ENCODE results near the gene PFAS.

The PFAS gene

GRCh38 chr17:8268550-8269298 lies 19.6 kb downstream of the PFAS start:
- DNase-seq (ENCODE audit: low spot score), result no peak

GRCh38 chr17:8272421-8272820 lies 23.3 kb downstream of the PFAS start:
- no peak for DNase-seq (ENCODE audit: low spot score)

DNA sequence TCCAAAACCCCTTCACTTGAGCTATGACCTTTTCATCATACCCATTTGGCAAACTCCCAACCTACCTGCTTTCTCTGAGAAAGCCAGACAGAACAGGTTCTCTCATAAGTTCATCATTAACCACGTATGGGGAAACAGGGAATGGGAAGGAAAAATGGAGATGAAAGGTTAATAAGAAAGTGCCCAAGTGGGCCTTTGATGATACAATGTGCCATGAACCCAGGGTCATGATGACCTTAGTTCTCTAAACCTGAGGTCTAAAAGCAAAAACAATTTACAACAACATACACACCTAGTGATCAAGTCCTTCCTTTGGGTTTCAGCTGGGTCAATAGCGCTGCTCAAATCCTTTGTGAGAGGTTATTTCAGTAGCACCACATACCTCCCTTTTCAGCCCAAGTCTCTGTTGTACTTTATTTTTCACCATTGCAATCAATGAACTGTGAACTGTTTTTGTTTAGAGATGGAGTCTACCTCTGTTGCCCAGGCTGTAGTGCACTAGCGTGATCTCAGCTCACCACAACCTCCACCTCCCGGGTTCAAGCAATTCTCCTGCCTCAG lies 24.9 kb downstream of the PFAS start:
- DNase-seq (ENCODE audit: low spot score), result no peak

DNA sequence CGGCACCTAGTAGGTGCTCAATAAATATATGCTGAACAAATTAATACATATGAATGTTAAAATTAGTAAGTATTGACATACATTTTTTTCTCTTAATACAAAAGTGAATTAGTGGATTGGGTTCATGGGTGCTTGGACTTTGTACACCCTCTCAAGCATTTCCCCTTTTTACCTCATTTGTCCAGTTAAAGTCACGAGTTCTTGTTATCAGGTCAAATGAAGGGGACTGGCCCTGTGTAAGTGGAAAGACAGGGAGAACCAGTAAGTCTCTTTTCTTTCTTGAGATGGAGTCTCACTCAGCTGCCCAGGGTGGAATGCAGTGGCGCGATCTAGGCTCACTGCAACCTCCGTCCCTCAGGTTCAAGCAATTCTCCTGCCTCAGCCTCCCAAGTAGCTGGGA lies 25.7 kb downstream of the PFAS start:
- DNase-seq (ENCODE audit: low spot score), result no peak

- DNase-seq (ENCODE audit: low spot score), result no peak
These were observed 26.6 kb downstream of the PFAS start for GRCh38 chr17:8275421-8276290.

DNA sequence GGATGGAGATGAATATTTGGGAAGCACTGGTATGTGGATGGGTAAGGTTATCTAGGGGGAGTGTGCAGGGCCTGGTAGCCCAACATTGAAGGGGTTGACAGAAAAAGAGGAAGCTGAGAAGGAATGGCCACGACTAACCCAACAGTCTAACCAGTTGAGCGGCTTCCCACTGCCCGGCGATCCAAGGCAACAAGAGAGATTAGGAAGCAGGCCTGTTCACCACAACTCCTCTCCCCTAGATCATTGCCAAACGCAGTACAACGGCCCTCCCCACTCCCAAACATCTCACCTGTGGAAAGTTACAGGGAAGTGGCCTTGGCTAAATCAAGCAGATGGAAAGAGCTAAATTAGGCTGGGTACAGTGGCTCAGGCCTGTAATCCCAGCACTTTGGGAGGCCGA lies 28.2 kb downstream of the PFAS start:
- no peak for DNase-seq (ENCODE audit: low spot score)

DNA sequence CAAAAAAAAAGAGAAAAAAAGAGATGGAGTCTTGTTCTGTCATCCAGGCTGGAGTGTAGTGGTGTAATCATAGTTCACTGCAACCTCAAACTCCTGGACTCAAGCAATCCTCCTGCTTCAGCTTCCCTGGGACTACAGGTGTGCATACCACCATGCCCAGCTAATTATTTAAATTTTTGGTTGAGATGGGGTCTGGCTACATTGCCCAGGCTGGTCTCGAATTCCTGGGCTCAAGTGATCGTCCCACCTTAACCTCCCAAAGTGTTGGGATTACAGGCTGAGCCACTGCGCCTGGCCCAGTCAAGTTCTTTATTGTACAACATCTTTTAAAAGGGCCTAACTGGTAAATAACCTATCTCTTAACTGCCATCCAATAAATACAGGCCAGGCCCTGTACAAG lies 33.3 kb downstream of the PFAS start:
- no peak for DNase-seq (ENCODE audit: low spot score)

- DNase-seq (ENCODE audit: low spot score), result no peak
These were observed 34.3 kb downstream of the PFAS start for GRCh38 chr17:8283356-8283755.

GRCh38 chr17:8284126-8284525 lies 35.0 kb downstream of the PFAS start:
- DNase-seq (ENCODE audit: low spot score), result no peak

DNA sequence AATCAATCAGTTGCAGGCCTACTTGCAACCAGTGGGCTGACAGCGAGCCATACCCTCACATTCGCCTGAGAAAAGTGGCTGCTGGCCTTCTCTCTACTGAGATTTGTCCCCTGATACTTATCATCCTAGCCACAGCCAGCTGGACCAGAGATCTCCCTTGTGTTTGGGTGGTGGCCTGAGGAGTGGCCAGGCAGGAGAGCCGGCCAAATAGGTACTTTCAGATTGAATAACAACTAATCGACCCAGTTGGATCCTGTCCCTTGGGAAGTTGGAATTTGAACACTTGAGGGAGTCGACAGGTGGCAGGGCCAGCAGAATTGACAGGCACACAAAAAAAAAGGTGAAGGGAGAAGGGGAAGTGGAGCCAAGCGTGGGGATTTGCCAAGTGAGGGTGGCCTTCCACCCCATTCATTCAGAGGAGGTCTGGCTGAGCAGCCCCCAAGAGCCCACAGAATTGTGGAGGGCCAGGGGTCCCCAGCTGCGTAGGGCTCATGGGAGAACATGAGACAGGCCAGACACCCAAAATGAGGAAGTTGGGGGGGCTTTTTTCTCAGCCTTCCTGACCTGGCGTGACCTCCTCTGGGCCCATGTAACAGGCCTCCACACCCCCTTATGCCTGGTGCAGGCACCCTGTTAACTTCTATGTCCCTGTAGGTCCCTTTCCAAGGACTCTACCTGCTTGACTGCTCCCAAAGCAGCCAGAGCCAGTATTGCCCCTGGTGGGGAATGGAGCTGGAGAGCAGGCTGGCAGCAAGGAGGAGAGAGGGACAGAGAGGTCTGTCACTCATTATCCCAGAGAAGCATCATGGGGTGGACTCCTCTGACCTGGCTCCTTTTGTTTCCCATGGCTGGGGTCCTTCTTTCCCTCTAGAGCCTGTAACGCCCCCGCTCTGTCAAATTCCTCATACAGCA lies 36.4 kb downstream of the PFAS start:
- no peak for DNase-seq (ENCODE audit: low spot score)

DNA sequence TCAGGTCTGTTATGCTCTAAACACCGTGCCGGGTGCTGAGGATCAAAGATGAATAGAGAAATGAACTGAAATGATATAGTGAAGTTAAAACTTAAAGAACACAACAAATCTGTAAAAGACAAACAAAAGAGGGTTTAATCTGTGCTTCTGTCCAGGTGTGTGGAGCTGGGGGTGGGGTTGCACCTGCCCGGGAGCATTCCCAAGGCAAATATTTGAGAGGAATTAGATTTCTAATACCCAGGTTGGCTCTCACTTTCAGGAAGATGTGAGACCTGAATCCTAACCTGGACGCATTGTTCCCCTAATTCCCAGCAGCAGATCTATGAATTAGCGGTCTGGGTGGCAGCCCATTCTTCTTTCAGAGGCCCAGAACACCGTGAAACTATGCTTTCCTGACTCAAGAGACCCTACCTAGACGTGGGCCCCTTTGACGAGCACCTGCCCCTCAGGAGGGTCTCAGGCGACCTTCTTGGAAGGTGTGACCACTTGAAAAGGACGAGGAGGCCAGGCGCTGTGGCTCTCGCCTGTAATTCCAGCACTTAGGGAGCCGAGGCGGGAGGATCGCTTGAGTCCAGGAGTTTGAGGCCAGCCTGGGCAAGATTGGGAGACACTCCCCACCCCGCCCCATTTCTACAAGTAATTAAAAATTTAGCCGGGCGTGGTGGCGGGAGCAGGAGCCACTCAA lies 38.7 kb downstream of the PFAS start:
- DNase-seq (ENCODE audit: low spot score), result no peak

- DNase-seq (ENCODE audit: low spot score), result peak; percentile 98
These were observed 39.4 kb downstream of the PFAS start, which contains the start of gene RANGRF for GRCh38 chr17:8288336-8289102. Gene RANGRF, plus strand, starts transcription at chr17:8288670. Its CDS starts 119 bp downstream, at chr17:8288789.

- no peak for DNase-seq (ENCODE audit: low spot score)
These were observed 40.0 kb downstream of the PFAS start for GRCh38 chr17:8289103-8289397.

DNA sequence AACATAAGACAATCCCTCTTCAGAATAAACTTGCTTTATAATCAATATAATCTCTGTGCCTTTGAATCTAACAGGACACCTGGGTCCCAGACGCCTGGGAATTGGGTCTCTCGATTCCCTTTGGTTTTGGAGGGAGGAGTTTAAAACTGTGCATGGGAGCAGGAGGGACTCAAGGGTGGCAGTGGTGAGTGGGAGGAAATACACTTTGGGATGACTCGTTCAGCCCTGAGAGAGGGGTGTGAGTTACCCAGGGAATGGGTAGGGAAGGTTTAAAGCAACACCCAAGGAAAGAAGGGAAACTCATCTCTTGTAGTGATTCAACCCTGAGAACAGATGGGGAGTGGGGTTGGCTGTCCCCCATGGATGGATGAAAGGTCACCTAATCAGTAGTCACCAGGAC lies 41.0 kb downstream of the PFAS start:
- DNase-seq (ENCODE audit: low spot score), result no peak

DNA sequence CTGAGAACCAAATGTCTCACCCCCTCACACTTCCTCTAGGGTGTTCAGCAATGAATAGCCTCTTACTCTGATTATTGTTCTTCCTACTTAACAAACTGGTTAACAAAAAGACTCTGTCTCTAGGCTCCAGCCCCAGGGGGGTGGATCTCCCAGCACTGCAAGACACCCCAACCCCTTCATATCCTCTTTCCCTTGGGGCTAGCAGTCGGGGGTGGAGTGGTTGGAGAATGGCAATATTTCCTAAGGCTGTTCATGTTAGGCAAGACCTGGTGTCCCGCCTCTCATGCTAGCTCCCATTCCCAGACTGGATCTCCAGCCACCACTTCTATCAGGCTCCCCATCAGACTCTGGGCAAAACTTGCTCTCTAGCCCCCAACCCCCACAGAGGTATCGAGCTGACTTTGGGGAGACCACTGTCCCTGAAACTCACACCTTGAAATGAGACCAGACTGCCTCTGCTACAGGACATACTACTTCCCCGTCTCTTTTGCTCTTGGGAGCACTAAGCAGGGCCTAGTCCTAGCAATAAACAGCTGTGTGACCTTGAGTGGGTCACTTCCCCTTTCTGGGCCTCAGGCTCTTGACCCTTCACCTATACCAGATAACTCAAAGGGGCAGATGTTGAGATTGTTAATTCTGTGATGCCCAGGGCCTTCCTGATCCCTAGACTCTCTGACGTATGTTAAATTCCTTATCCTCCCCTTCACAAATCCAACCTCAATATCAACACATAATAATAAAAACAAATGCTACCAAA lies 43.7 kb downstream of the PFAS start:
- DNase-seq (ENCODE audit: low spot score), result no peak

DNA sequence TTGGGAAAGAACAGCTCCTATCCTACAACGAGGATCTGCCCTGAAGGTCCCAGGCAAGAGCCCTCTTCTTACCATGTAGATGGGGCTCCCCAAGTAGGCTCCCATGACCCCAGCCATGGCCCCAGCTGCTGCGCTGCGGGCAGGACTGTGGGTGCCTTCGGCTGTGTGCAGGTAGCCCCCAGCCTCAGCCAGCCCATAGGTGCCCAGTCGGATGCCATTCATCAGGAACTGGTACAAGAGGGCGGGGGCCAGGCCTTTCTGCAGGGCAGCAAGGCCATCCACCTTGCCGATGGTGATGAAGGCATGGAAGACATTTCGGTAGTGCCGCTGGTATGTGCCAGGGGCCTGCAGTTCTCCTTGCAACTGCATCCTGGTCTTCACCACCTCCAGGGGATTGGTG lies 45.3 kb downstream of the PFAS start:
- DNase-seq (ENCODE audit: low spot score), result no peak

GRCh38 chr17:8294814-8295316 lies 45.8 kb downstream of the PFAS start:
- DNase-seq (ENCODE audit: low spot score), result no peak

DNA sequence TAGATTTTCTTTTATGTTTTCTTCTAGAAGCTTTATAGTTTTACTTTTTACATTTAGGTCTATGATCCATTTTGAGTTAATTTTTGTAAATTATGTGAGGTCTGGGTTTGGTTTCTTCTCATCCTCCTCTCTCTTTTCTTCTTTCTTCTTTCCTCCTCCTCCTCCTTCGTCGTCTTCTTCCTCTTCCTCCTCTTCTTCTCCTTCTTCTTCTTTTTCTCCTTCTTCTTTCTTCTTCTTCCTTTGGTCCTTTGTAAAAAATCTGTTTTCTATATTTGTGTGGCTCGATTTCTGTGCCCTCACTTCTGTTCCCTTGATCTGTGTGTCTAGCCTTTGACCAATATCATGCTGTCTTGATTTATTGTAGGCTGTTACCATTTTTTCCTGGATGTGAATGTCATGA lies 51.1 kb downstream of the PFAS start:
- DNase-seq (ENCODE audit: low spot score), result no peak

DNA sequence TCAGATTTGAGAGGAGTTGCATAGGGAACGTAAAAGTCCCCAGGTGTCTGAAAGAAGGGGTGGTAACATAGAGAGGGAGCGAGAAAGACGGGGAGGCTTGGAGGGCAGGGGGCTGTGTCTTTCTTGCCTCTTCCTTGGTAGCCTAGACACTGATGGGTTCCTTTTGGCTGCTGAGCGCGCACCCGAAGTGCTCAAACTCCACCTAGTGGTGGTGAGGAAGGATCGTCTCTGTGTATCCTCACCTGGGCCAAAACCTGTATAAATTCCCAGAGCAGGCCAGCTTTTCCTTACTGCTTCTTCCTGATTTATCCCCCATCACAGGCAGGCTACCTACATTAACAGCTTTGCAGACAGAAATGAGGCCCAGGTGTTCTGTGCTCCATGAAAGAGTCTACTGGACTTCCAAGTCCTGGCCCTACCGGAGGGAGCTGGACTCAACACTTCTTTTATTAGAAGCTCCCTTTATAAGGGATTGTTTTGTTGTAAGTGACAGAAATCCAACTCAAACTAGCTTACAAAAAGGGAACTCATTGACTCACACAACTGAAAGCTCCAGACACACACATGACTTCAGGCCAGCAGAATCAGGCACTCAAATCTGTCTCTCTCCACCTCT lies 51.6 kb downstream of the PFAS start:
- peak; percentile 85 for DNase-seq (ENCODE audit: low spot score)
